Measurements from ENCODE around the gene CNTN5. TPM values are rescaled to one million over a fixed set of nuclear protein-coding genes. Genes with fewer than 3 reads are reported as not detected.
A peak's percentile ranks its signal among the peaks of the same experiment; 100 is the strongest.

The CNTN5 gene
- polyA plus RNA-seq, 1 donor from 2014 or later: 1.1 TPM

DNA sequence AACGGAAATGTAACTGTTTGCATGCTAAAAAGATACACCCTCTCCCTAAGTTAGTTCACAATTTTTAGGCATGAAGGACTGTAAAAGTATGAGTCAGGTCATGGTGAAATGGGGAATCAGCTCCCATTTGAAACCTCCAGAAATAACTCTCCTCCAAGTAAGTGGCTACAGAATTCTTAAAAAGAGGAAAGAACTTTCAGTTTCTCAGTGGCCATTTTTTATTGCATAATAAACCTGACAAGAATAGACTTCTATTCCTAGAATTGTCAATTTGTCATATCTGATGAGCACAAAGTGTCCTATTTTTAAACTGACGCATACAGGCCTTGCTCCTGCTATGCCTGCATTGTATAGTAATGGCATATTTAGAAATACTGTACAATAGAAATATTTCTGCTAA, 612.2 kb downstream of the CNTN5 start:
- Histone ChIP-seq H3K4me3 (ENCODE audit: low read length) (no peak overlapping the region), H3K9me2 (ENCODE audit: insufficient read depth, low read length) (no peaks in the 10 kb centered on the region), H4K20me1 (ENCODE audit: insufficient read depth) (no peaks in the 10 kb centered on the region), H3K79me2 (replicated peaks; ENCODE audit: insufficient read depth, low read length) (no peaks in the 10 kb centered on the region), H3K27me3 (ENCODE audit: insufficient read depth, low read depth, low read length) (no peaks in the 10 kb centered on the region), H3F3A (ENCODE audit: insufficient read depth, low read length, poor library complexity, severe bottlenecking) (no peaks in the 10 kb centered on the region), H3K27ac (ENCODE audit: low read length) (no peak overlapping the region), H3K9ac (ENCODE audit: low read length) (no peak overlapping the region), H3K4me2 (ENCODE audit: low read length) (no peak overlapping the region), H2AFZ (ENCODE audit: low read depth, low read length) (no peak overlapping the region), H3K36me3 (ENCODE audit: insufficient read depth, low read length) (no peaks in the 10 kb centered on the region), H3K9me3 (ENCODE audit: low read length) (no peaks in the 10 kb centered on the region)
- no peak for TF ChIP-seq REST (IDR thresholded peaks at IDR 0.05; ENCODE audit: borderline replicate concordance)
- TF ChIP-seq EP300 (conservative IDR thresholded peaks at IDR 0.05; ENCODE audit: poor library complexity, severe bottlenecking): peak; percentile 28

GRCh38 chr11:99634581-99634980, 613.8 kb downstream of the CNTN5 start:
- Histone ChIP-seq H4K20me1 (ENCODE audit: insufficient read depth) (no peaks in the 10 kb centered on the region), H3K9me2 (ENCODE audit: insufficient read depth, low read length) (no peaks in the 10 kb centered on the region), H3K36me3 (ENCODE audit: insufficient read depth, low read length) (no peaks in the 10 kb centered on the region), H3F3A (ENCODE audit: insufficient read depth, low read length, poor library complexity, severe bottlenecking) (no peaks in the 10 kb centered on the region), H3K9ac (ENCODE audit: low read length) (no peak overlapping the region), H3K4me2 (ENCODE audit: low read length) (no peak overlapping the region), H3K79me2 (replicated peaks; ENCODE audit: insufficient read depth, low read length) (no peaks in the 10 kb centered on the region), H3K27me3 (ENCODE audit: insufficient read depth, low read depth, low read length) (no peaks in the 10 kb centered on the region), H3K9me3 (ENCODE audit: low read length) (no peaks in the 10 kb centered on the region), H2AFZ (ENCODE audit: low read depth, low read length) (no peak overlapping the region), H3K27ac (ENCODE audit: low read length) (no peak overlapping the region), H3K4me3 (ENCODE audit: low read length) (no peak overlapping the region)
- TF ChIP-seq CTCF (IDR thresholded peaks at IDR 0.05; ENCODE audit: poor library complexity, severe bottlenecking) (no peak), REST (IDR thresholded peaks at IDR 0.05; ENCODE audit: borderline replicate concordance) (no peak), RAD21 (conservative IDR thresholded peaks at IDR 0.05) (no peak), EP300 (conservative IDR thresholded peaks at IDR 0.05; ENCODE audit: poor library complexity, severe bottlenecking) (no peak), TAF1 (IDR thresholded peaks at IDR 0.05; ENCODE audit: low read depth) (no peak), EZH2 (IDR thresholded peaks at IDR 0.05; ENCODE audit: borderline replicate concordance, insufficient read depth, low read length, poor library complexity, severe bottlenecking) (no peak)
